NCI-H460 (cell line): ENCODE results near the gene CLCN7. TPM values are rescaled to one million over a fixed set of nuclear protein-coding genes. Genes with fewer than 3 reads are reported as not detected.
"Not testable (repeated sequence)": the region's sequence is repeated elsewhere in the genome, so short reads cannot be mapped to it uniquely, and the experiment has no call there.

Experiments
- DNase-seq: peaks from one replicate; pipeline ENCODE4 v3.0.0-alpha.2; 2016; ENCODE audit warnings: low read depth; ENCODE audit errors: extremely low read depth
- total RNA-seq: library from RNA; depleted of rRNA; stranded (reverse); fragments of >200 nt; shearing (Covaris generic); gene quantifications from 2 replicates; pipeline ENCODE4 v1.2.3, GENCODE V29; 2014

CLCN7 gene
- total RNA-seq, 1 experiment from 2014 or later, result 62.0 TPM

- DNase-seq, result no peak
Observed at GRCh38 chr16:1488619-1489018, 13.8 kb upstream of the CLCN7 start, which contains the start of gene PTX4. PTX4 (minus strand) TSS chr16:1488944; CDS start chr16:1488909, 35 bp downstream.

DNA sequence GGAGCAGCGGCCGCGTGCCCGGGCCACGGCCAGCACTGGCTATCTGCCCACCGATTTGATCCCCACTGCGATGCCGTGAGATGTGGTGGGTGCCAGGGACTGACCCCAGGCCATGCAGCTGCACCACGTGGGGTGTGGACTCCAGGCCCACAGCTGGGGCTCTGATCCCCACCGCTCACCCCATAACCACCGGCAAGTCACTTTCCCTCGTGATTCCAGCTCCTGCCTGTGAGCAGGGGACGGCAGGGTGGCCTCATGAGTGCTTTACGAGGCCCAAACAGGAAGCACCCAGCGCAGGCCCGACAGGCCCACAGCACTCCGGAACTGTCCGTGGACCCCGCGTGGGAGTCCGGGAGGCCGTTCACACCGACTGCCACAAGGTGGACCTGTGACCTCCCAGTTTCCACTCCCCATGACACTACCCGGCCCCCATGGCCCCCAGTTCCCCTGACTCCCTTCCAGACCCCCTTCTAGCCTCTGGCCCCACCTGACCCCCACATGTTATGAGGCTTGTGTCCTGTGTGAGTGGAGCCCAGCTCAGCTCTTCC, 13.3 kb upstream of the CLCN7 start:
- no peak for DNase-seq

- no peak for DNase-seq
Observed at GRCh38 chr16:1487395-1488053, 12.7 kb upstream of the CLCN7 start.

- DNase-seq, result no peak
Observed at GRCh38 chr16:1486551-1487390, 11.9 kb upstream of the CLCN7 start.

- no peak for DNase-seq
Observed at GRCh38 chr16:1485847-1486496, 11.1 kb upstream of the CLCN7 start.

- DNase-seq, result no peak
Observed at GRCh38 chr16:1481906-1482835, 7.3 kb upstream of the CLCN7 start.

- DNase-seq, result not testable (repeated sequence)
Observed at GRCh38 chr16:1478937-1479336, 4.1 kb upstream of the CLCN7 start.

- DNase-seq, result no peak
Observed at GRCh38 chr16:1477033-1477432, 2.2 kb upstream of the CLCN7 start.

DNA sequence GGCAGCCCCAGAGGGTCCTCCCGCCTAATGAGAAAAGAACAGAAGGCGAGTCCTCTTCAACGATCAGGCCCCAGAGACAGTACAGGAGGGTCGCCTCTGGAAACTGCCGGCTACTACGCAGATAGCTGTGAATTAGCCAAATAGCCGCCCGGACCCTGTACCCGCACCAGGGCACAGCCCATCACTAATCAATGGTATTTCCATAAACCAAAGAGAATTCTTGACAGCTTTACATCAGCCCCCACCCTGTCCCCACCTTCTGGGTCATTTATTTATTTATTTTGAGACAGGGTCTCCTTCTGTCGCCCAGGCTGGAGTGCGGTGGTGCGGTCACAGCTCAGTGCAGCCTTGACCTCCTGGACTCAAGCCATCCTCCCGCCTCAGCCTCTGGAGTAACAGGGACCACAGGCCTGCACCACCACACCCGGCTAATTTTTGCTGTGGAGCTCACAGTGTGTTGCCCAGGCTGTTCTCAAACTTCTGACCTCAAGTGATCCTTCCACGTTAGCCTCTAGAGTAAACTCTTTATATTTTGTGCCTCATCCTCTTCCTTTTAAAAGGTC, 805 bp upstream of the CLCN7 start:
- DNase-seq, result no peak

GRCh38 chr16:1474082-1474795, 589 bp downstream of the CLCN7 start:
- no peak for DNase-seq

GRCh38 chr16:1472974-1473373, 1.9 kb downstream of the CLCN7 start:
- DNase-seq, result no peak

- DNase-seq, result no peak
Observed at GRCh38 chr16:1471569-1472194, 3.1 kb downstream of the CLCN7 start.

GRCh38 chr16:1470481-1471251, 4.2 kb downstream of the CLCN7 start:
- DNase-seq, result no peak

- no peak for DNase-seq
Observed at GRCh38 chr16:1469693-1470201, 5.1 kb downstream of the CLCN7 start.

- not testable (repeated sequence) for DNase-seq
Observed at GRCh38 chr16:1469141-1469540, 5.7 kb downstream of the CLCN7 start.

GRCh38 chr16:1468426-1468810, 6.4 kb downstream of the CLCN7 start:
- no peak for DNase-seq

DNA sequence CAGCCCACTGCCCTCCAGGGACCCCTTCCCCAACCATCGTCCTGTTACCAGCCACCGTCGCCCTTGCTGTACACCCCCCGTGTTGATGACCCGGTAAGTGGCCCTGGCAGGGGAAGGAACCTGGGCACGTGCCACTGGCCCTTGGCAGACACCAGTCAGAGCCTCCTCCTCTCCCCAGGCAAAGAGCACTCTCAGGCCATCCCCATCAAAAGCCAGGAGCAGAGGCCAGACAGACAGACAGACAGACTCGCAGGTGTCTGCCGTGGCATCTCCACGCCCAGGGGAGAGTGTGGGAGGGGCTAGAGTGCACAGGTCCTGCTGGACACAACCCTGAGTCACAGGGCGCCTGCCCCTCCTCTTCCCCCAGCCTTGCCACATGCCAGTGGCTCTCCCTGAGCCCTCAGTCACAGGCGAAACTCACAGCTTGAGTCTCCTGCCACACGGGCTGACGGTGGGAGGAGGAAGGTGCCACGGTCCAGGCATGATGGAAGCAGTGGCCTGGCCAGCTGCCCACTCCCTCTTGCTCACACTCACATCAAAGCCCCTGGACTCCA, 7.8 kb downstream of the CLCN7 start:
- no peak for DNase-seq
